Muscle layer of colon (tissue), 2 donors: ENCODE data around the gene TXNDC15.

Experiments
- H3K27ac ChIP-seq: one replicate; pipeline ENCODE4 v1.7.0; 2013; ENCODE audit warnings: low read depth, mild to moderate bottlenecking, low read length, moderate library complexity
- H3K27me3 ChIP-seq, 2 donors: one replicate each; pipeline ENCODE4 v1.7.0; 2013; ENCODE audit warnings: low read length in 2 of 2, mild to moderate bottlenecking in 2 of 2; ENCODE audit not compliant: insufficient read depth in 2 of 2, control insufficient read depth in 1 of 2
- H3K36me3 ChIP-seq: one replicate; pipeline ENCODE4 v1.7.0; 2013; ENCODE audit warnings: mild to moderate bottlenecking, low read length; ENCODE audit not compliant: insufficient read depth
- H3K4me1 ChIP-seq: one replicate; pipeline ENCODE4 v1.7.0; 2013; ENCODE audit warnings: mild to moderate bottlenecking, low read length; ENCODE audit not compliant: insufficient read depth
- H3K4me3 ChIP-seq, 2 donors: one replicate each; pipeline ENCODE4 v1.7.0; 2013; ENCODE audit warnings: low read length in 2 of 2, low read depth in 1 of 2, mild to moderate bottlenecking in 1 of 2, moderate library complexity in 1 of 2
- H3K9ac ChIP-seq: one replicate; pipeline ENCODE4 v1.7.0; 2013; ENCODE audit warnings: low read length
- H3K9me3 ChIP-seq: one replicate; pipeline ENCODE4 v1.7.0; 2013; ENCODE audit warnings: mild to moderate bottlenecking, low read length
- donor health status: abdominal sarcoma.
- donor health status: Adenocarcinoma of cecum.

TXNDC15 gene

DNA sequence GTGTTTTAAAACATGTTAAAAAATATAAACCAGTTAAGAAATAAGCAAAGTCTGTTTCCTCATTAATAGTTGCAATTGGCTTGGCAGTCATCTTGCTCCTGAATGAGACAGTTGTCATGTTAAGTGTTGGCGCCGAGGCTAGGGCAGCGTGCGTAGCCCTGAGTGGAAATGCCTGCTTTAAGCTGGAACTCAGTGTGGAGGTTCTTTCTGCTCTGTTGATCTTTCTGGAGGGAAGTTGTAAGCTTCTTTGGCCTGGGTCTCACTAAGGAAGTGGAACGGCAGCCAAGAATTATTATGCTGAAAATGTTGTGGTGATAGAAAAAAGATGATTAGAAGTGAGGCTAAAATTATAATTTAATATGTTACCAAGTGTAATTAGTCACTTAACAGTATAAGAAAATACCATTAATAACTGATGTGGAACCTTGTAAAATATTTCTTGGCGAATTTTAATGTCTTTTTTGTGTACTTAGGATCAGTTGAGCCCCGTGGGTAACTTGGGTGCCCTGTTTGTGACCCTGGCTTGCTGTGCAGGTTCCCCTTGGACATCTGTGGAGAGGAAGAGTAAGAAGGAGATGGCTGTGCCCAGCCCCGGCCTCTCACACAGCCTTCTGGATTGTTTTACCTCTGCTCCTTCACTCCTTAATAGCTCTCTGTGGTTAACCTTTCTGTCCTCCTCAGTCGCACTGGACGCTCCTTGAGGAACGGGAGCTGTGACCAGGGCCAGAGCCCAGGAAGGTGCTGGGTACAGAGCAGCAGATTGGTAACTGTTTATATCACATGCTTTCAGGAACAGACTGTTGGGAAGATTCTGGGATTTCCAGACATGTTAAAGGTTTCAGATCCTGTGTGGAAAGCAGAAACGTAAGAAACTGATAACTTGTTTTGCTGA, 61.8 kb downstream of the TXNDC15 start:
- no peak overlapping the region for H3K9ac ChIP-seq
- no peak overlapping the region for H3K27ac ChIP-seq
- H3K9me3 ChIP-seq = no peaks in the 10 kb centered on the region
- no peaks in the 10 kb centered on the region for H3K4me1 ChIP-seq
- H3K4me3 ChIP-seq = no peak overlapping the region
- no peaks in the 10 kb centered on the region for H3K36me3 ChIP-seq
- H3K27me3 ChIP-seq = no peaks in the 10 kb centered on the region

DNA sequence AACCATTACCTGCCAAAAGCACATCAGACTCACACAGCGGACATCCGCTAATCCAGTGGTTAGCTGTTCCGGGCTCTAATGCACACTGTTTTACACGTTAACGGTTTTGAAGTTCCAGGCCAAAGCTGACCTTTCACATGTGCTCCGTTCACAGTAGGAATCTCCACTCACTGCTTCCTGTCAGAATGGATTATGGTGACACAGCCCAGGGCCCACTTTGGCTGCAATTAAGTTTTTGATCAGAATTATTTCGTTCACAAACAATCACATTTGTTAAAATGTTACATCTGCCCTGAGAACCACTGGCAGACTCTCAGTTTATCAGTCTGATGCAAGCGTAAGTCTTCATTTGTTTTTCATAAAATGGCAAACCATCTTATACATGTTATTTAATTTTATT, 63.4 kb downstream of the TXNDC15 start:
- Histone ChIP-seq H3K9ac (no peak overlapping the region), H3K27me3 (no peaks in the 10 kb centered on the region), H3K9me3 (no peaks in the 10 kb centered on the region), H3K4me3 (no peak overlapping the region), H3K27ac (no peak overlapping the region), H3K36me3 (no peaks in the 10 kb centered on the region), H3K4me1 (no peaks in the 10 kb centered on the region)

DNA sequence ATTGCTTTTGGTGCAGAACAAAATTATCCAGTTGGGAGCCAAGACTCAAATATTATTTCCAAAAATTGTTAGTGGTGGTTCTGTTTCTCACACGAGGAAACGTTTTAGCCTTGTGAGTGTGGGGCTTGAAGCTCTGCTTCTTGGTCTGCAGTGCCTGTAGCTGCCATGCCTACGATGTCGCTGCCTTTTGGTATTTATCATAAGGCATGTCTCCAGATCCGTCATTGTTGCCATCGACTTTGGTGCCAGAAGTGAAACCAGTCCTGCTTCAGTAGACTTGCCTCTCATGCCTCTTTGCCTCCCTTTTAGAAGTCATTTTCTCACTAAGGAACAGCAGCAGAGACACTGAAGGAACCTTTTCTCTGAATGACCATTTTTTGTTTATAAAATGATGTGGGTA, 63.9 kb downstream of the TXNDC15 start:
- Histone ChIP-seq H3K9me3 (no peaks in the 10 kb centered on the region), H3K9ac (no peak overlapping the region), H3K27me3 (no peaks in the 10 kb centered on the region), H3K36me3 (no peaks in the 10 kb centered on the region), H3K4me1 (no peaks in the 10 kb centered on the region), H3K27ac (no peak overlapping the region), H3K4me3 (no peak overlapping the region)

DNA sequence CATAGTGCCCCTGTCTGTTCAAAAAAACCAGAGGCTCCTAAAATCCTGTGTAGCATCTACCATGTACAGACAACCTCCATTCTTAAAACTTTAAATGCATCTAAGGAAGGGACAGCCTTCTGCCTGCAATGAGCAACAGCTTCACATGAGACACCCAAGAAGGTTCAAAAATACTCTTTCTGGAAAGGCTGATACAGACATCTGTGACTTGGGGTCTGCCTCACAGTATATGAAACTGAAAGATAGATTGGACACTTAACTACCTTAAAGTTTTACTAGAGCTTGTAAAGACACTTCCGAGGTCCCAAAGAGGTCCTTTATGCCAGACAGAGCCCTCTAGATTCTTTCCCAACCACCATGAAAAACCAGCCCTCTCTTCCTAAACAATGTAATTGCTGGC, 65.3 kb downstream of the TXNDC15 start:
- Histone ChIP-seq H3K9me3 (no peaks in the 10 kb centered on the region), H3K27ac (no peak overlapping the region), H3K27me3 (no peaks in the 10 kb centered on the region), H3K9ac (no peak overlapping the region), H3K4me3 (no peak overlapping the region), H3K4me1 (no peaks in the 10 kb centered on the region), H3K36me3 (no peaks in the 10 kb centered on the region)

DNA sequence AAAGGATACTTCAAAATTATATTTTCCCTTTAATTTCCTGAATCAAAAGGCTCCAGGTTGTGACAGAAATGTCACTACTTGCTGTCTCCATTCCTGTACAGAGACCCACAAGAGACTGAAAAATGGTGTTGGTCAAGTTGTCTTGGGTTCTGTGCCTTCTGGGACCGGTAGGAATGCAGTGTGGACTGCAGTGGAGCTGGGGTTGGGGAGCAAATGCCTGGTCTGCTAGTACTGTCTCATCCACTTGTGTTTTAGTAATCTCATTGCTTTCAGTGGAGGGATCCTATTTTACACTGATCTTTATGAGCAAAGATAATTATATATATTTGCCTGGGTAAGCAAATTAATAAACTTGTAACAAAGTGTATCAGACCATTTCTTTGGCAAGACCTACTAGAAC, 69.4 kb downstream of the TXNDC15 start:
- no peak overlapping the region for H3K9ac ChIP-seq

DNA sequence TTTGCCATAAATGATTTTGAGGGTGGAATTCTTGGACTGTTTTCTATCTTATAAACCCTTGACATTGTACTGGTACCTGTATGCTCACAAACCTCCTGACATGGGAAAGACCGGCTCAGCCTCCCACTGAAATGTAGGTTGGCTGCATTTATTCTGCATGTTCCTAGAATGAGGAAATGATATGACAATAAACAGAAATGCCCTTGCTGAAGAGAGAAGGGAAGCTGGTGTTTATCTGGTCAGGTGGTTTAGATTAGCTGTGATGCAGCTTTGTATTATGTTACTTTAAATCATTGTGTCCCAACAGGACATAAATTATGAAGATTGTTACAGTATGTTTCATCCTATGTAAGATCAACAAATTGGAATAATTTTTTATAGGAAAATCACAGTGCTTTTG, 70.5 kb downstream of the TXNDC15 start:
- Histone ChIP-seq H3K4me3 (no peak overlapping the region), H3K27me3 (no peaks in the 10 kb centered on the region), H3K9me3 (no peaks in the 10 kb centered on the region), H3K27ac (no peak overlapping the region), H3K9ac (no peak overlapping the region), H3K36me3 (no peaks in the 10 kb centered on the region), H3K4me1 (no peaks in the 10 kb centered on the region)

More for the DNA sequence above, 69.4 kb downstream of the TXNDC15 start:
- Histone ChIP-seq H3K36me3 (no peaks in the 10 kb centered on the region), H3K4me1 (no peaks in the 10 kb centered on the region), H3K27ac (no peak overlapping the region), H3K27me3 (no peaks in the 10 kb centered on the region), H3K4me3 (no peak overlapping the region), H3K9me3 (no peaks in the 10 kb centered on the region)

- Histone ChIP-seq H3K4me1 (no peaks in the 10 kb centered on the region), H3K36me3 (no peaks in the 10 kb centered on the region), H3K4me3 (no peak overlapping the region), H3K27me3 (no peaks in the 10 kb centered on the region), H3K9ac (no peak overlapping the region), H3K9me3 (no peaks in the 10 kb centered on the region), H3K27ac (no peak overlapping the region)
These were observed 70.9 kb downstream of the TXNDC15 start for GRCh38 chr5:134945041-134945440.

DNA sequence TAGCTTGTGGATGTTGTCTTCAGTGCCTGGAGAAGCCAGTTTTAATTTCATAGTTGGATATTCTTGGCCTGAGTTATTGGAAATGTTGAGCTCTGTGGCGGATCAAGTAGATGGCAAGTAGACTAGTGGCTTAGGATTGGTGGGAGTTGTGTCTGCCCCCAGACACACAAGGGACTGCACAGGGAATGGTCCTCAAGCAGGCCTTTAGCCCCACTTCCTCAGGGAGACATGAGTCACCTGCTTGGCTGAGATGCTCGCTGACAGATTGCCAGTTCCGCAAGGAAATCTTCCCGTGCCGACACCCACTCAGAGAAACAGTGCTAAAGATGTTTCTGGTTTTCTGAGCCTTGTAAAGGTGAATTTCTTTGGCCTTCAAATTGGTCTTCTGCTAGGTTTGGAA, 74.7 kb downstream of the TXNDC15 start:
- Histone ChIP-seq H3K36me3 (no peaks in the 10 kb centered on the region), H3K27me3 (no peaks in the 10 kb centered on the region), H3K4me3 (no peak overlapping the region), H3K4me1 (no peaks in the 10 kb centered on the region), H3K9me3 (no peaks in the 10 kb centered on the region), H3K27ac (no peak overlapping the region), H3K9ac (no peak overlapping the region)

- H3K27me3 ChIP-seq = no peaks in the 10 kb centered on the region
- no peak overlapping the region for H3K27ac ChIP-seq
- no peaks in the 10 kb centered on the region for H3K9me3 ChIP-seq
- no peaks in the 10 kb centered on the region for H3K36me3 ChIP-seq
- no peak overlapping the region for H3K4me3 ChIP-seq
- no peak overlapping the region for H3K9ac ChIP-seq
- H3K4me1 ChIP-seq = no peaks in the 10 kb centered on the region
These were observed 75.1 kb downstream of the TXNDC15 start for GRCh38 chr5:134949316-134949715.
